ENCODE data around the gene C19orf12.

Gene C19orf12

GRCh38 chr19:29651622-29652394, 63.3 kb downstream of the C19orf12 start:
- no peak for DNase-seq (ENCODE audit: low read depth)
- H3K4me3 ChIP-seq (replicated peaks; ENCODE audit: low read depth, low read length), result no peak overlapping the region
- TF ChIP-seq CTCF (IDR thresholded peaks at IDR 0.05; ENCODE audit: low read length, missing control alignments), result no peak

- no peak overlapping the region for H3K4me3 ChIP-seq (replicated peaks; ENCODE audit: low read depth, low read length)
- DNase-seq (ENCODE audit: low read depth), result no peak
- no peak for TF ChIP-seq CTCF (IDR thresholded peaks at IDR 0.05; ENCODE audit: low read length, missing control alignments)
Observed at GRCh38 chr19:29650772-29651387, 64.2 kb downstream of the C19orf12 start.
